HG03045 (cell line): Measurements from ENCODE around the gene TUBB1.
"Not testable (repeated sequence)": the region's sequence is repeated elsewhere in the genome, so short reads cannot be mapped to it uniquely, and the experiment has no call there.

ENCODE experiments used
- ATAC-seq: cut with Tn5 transposase; IDR thresholded peaks from one replicate; pipeline ENCODE4 v1.9.1; 2021; ENCODE audit warnings: mild to moderate bottlenecking, moderate library complexity; ENCODE audit not compliant: unreplicated experiment

Gene TUBB1

GRCh38 chr20:59040667-59041066, 21.4 kb downstream of the TUBB1 start:
- no peak for ATAC-seq

- not testable (repeated sequence) for ATAC-seq
Measured at GRCh38 chr20:59041487-59041886, 22.3 kb downstream of the TUBB1 start.

- ATAC-seq: peak; percentile 31
Measured at GRCh38 chr20:59042151-59042795, 23.0 kb downstream of the TUBB1 start, which contains the start of gene PRELID3B. Gene PRELID3B (minus strand): TSS chr20:59042786. CDS start chr20:59042730, 56 bp downstream.

GRCh38 chr20:59042796-59043631, 23.8 kb downstream of the TUBB1 start:
- peak; percentile 95 for ATAC-seq

- ATAC-seq: no peak
Measured at GRCh38 chr20:59043698-59044097, 24.5 kb downstream of the TUBB1 start.

GRCh38 chr20:59044295-59044694, 25.1 kb downstream of the TUBB1 start:
- ATAC-seq: no peak

GRCh38 chr20:59044796-59045195, 25.6 kb downstream of the TUBB1 start:
- no peak for ATAC-seq

GRCh38 chr20:59046862-59047261, 27.6 kb downstream of the TUBB1 start:
- no peak for ATAC-seq

GRCh38 chr20:59047938-59048680, 28.9 kb downstream of the TUBB1 start:
- ATAC-seq: no peak

- ATAC-seq: no peak
Measured at GRCh38 chr20:59048681-59049030, 29.4 kb downstream of the TUBB1 start.

GRCh38 chr20:59050437-59050836, 31.2 kb downstream of the TUBB1 start:
- no peak for ATAC-seq

- ATAC-seq: no peak
Measured at GRCh38 chr20:59051666-59052185, 32.5 kb downstream of the TUBB1 start.

- ATAC-seq: no peak
Measured at GRCh38 chr20:59055302-59055701, 36.1 kb downstream of the TUBB1 start.

GRCh38 chr20:59062081-59062480, 42.9 kb downstream of the TUBB1 start:
- ATAC-seq: no peak

- ATAC-seq: no peak
Measured at GRCh38 chr20:59063358-59064213, 44.4 kb downstream of the TUBB1 start.

- ATAC-seq: no peak
Measured at GRCh38 chr20:59064214-59064722, 45.0 kb downstream of the TUBB1 start.

- ATAC-seq: no peak
Measured at GRCh38 chr20:59068534-59068933, 49.3 kb downstream of the TUBB1 start.

- no peak for ATAC-seq
Measured at GRCh38 chr20:59069026-59069425, 49.8 kb downstream of the TUBB1 start.

- no peak for ATAC-seq
Measured at GRCh38 chr20:59071216-59071615, 52.0 kb downstream of the TUBB1 start.

- ATAC-seq: no peak
Measured at GRCh38 chr20:59073582-59073981, 54.4 kb downstream of the TUBB1 start.
